CD8-positive, alpha-beta memory T cell (primary cell): Measurements from ENCODE around the gene CLSTN3. TPM values are rescaled to one million over a fixed set of nuclear protein-coding genes. Genes with fewer than 3 reads are reported as not detected.

Experiments used
- CTCF ChIA-PET: fragments of 350-600 bp; sonication (Branson Sonifier 250); formaldehyde crosslinking; loops from one replicate; lab custom pipeline; 2021; ENCODE audit warnings: antibody characterized with exemption; lab: Charles Lee
- POLR2A ChIA-PET: fragments of 350-600 bp; sonication (Branson Sonifier 250); formaldehyde crosslinking; loops from one replicate; lab custom pipeline; 2021; ENCODE audit warnings: antibody characterized with exemption; lab: Charles Lee
- DNase-seq, 5 donors: peaks; one replicate each; pipeline versions ENCODE4 v3.0.0 to v3.0.0-alpha.2; 2020 to 2022; ENCODE audit warnings: mixed read lengths in 1 of 5
- H3K27ac ChIP-seq: one replicate; pipeline ENCODE4 v1.7.0; 2013; ENCODE audit warnings: low read depth, mild to moderate bottlenecking, low read length, moderate library complexity
- H3K27me3 ChIP-seq: 2 replicates; pipeline ENCODE4 v1.7.0; 2013; ENCODE audit warnings: low read length, mild to moderate bottlenecking; ENCODE audit not compliant: insufficient read depth, poor library complexity, severe bottlenecking
- H3K36me3 ChIP-seq: 2 replicates; pipeline ENCODE4 v1.7.0; 2013; ENCODE audit warnings: mild to moderate bottlenecking, low read length, moderate library complexity; ENCODE audit not compliant: insufficient read depth
- H3K4me1 ChIP-seq: 2 replicates; pipeline ENCODE4 v1.7.0; 2013; ENCODE audit warnings: mild to moderate bottlenecking, low read length, moderate library complexity; ENCODE audit not compliant: insufficient read depth
- H3K4me3 ChIP-seq: 2 replicates; pipeline ENCODE4 v1.7.0; 2013; ENCODE audit warnings: mild to moderate bottlenecking, low read length
- H3K9me3 ChIP-seq: 2 replicates; pipeline ENCODE4 v1.7.0; 2013; ENCODE audit warnings: mild to moderate bottlenecking, low read length
- H3K27ac Mint-ChIP-seq, 8 donors: one replicate each; pipeline ENCODE4 v1.8.0; 2020 to 2021; ENCODE audit warnings: mixed read lengths in 8 of 8, mild to moderate bottlenecking in 6 of 8, inconsistent platforms in 3 of 8, moderate library complexity in 3 of 8
- H3K27me3 Mint-ChIP-seq, 2 donors: one replicate each; pipeline ENCODE4 v1.8.0; 2020 to 2021; ENCODE audit warnings: mixed read lengths in 2 of 2, mild to moderate bottlenecking in 1 of 2, moderate library complexity in 1 of 2
- H3K36me3 Mint-ChIP-seq, 3 donors: one replicate each; pipeline ENCODE4 v1.8.0; 2020 to 2021; ENCODE audit warnings: mixed read lengths in 3 of 3, inconsistent platforms in 1 of 3, mild to moderate bottlenecking in 1 of 3
- H3K4me1 Mint-ChIP-seq, 3 donors: one replicate each; pipeline ENCODE4 v1.8.0; 2020 to 2021; ENCODE audit warnings: mixed read lengths in 3 of 3, inconsistent platforms in 1 of 3, mild to moderate bottlenecking in 1 of 3
- H3K4me3 Mint-ChIP-seq, 7 donors: one replicate each; pipeline ENCODE4 v1.8.0; 2020 to 2021; ENCODE audit warnings: mixed read lengths in 7 of 7, mild to moderate bottlenecking in 6 of 7, moderate library complexity in 4 of 7, inconsistent platforms in 2 of 7
- H3K9me3 Mint-ChIP-seq, 5 donors: one replicate each; pipeline ENCODE4 v1.8.0; 2020 to 2022; ENCODE audit warnings: mixed read lengths in 5 of 5, mild to moderate bottlenecking in 3 of 5, moderate library complexity in 2 of 5, inconsistent platforms in 1 of 5
- polyA plus RNA-seq: library from polyadenylated mRNA; unstranded; fragments of 300-500 nt; fragmentation: Illumina TruSeq; gene quantifications from one replicate; pipeline ENCODE4 v1.2.3, GENCODE V29; 2021
- total RNA-seq, 2 experiments: library from RNA; stranded (reverse); gene quantifications; one replicate each; pipeline ENCODE4 v1.2.3, GENCODE V29; 2021

The CLSTN3 gene
- total and polyA plus RNA-seq, 3 experiments from 2014 or later: 7.7 to 17.7 (median 16.5) TPM

GRCh38 chr12:7206691-7207090 is 76.5 kb downstream of the CLSTN3 start:
- no peaks in the 10 kb centered on the region for H3K4me1 Mint-ChIP-seq
- DNase-seq: no peak
- H3K27ac Mint-ChIP-seq: no peak overlapping the region
- no peaks in the 10 kb centered on the region for H3K27me3 Mint-ChIP-seq
- CTCF ChIA-PET: no interaction called here
- no peak overlapping the region for H3K4me3 Mint-ChIP-seq
- Histone ChIP-seq H3K27ac (no peak overlapping the region), H3K4me3 (no peak overlapping the region), H3K4me1 (no peaks in the 10 kb centered on the region), H3K36me3 (peaks cover 35% of the 10 kb centered on the region), H3K27me3 (no peaks in the 10 kb centered on the region), H3K9me3 (no peaks in the 10 kb centered on the region)
- peaks cover 52 to 94% (median 68%) of the 10 kb centered on the region in 3 donors for H3K36me3 Mint-ChIP-seq
- H3K9me3 Mint-ChIP-seq: peaks cover 4 to 10% (median 5%) of the 10 kb centered on the region in 5 donors
- POLR2A ChIA-PET: no interaction called here

- no peaks in the 10 kb centered on the region for H3K9me3 ChIP-seq
- ChIA-PET CTCF (no interaction called here), POLR2A (no interaction called here)
- H3K27ac Mint-ChIP-seq: no peak overlapping the region
- no peaks in the 10 kb centered on the region for H3K4me1 Mint-ChIP-seq
- peaks cover 49 to 86% (median 64%) of the 10 kb centered on the region in 3 donors for H3K36me3 Mint-ChIP-seq
- no peak overlapping the region for H3K27ac ChIP-seq
- no peaks in the 10 kb centered on the region for H3K27me3 Mint-ChIP-seq
- peaks cover 25% of the 10 kb centered on the region for H3K36me3 ChIP-seq
- H3K4me3 Mint-ChIP-seq: no peak overlapping the region
- no peaks in the 10 kb centered on the region for H3K27me3 ChIP-seq
- H3K4me3 ChIP-seq: no peak overlapping the region
- peaks cover 4 to 15% (median 10%) of the 10 kb centered on the region in 5 donors for H3K9me3 Mint-ChIP-seq
- DNase-seq: no peak
- H3K4me1 ChIP-seq: no peaks in the 10 kb centered on the region
Measured at GRCh38 chr12:7207866-7208625, 77.9 kb downstream of the CLSTN3 start.

Other genes with a start within 250 kb of the CLSTN3 start
- gene LRRC23, start 225.5 kb upstream of the CLSTN3 start, total RNA-seq: 1 to 10 TPM; 4.9 to 5.0 TPM
- 5.0 TPM for gene LRRC23, start 225.5 kb upstream of the CLSTN3 start, polyA plus RNA-seq
- gene ENO2, start 215.8 kb upstream of the CLSTN3 start, total RNA-seq: 100 to 1,000 TPM; 125 to 131 TPM
- 36.4 TPM for gene ENO2, start 215.8 kb upstream of the CLSTN3 start, polyA plus RNA-seq
- 10 to 100 TPM; 54.8 to 60.4 TPM for gene ATN1, start 202.4 kb upstream of the CLSTN3 start, total RNA-seq
- gene ATN1, start 202.4 kb upstream of the CLSTN3 start, polyA plus RNA-seq: 0.62 TPM
- gene RNU7-1, start 186.6 kb upstream of the CLSTN3 start, total RNA-seq: not detected
- not detected for gene RNU7-1, start 186.6 kb upstream of the CLSTN3 start, polyA plus RNA-seq
- 100 to 1,000 TPM; 297 to 304 TPM for gene C12orf57, start 186.3 kb upstream of the CLSTN3 start, total RNA-seq
- gene C12orf57, start 186.3 kb upstream of the CLSTN3 start, polyA plus RNA-seq: 259 TPM
- 100 to 1,000 TPM; 456 to 460 TPM for gene PTPN6, start 179.0 kb upstream of the CLSTN3 start, total RNA-seq
- gene PTPN6, start 179.0 kb upstream of the CLSTN3 start, polyA plus RNA-seq: 379 TPM
- gene PHB2, start 159.7 kb upstream of the CLSTN3 start, total RNA-seq: 100 to 1,000 TPM; 499 to 503 TPM
- 116 TPM for gene PHB2, start 159.7 kb upstream of the CLSTN3 start, polyA plus RNA-seq
- 100 to 1,000 TPM; 158 to 161 TPM for gene EMG1, start 159.5 kb upstream of the CLSTN3 start, total RNA-seq
- 64.4 TPM for gene EMG1, start 159.5 kb upstream of the CLSTN3 start, polyA plus RNA-seq
- gene LPCAT3, start 111.9 kb upstream of the CLSTN3 start, total RNA-seq: 10 to 100 TPM; 20.4 to 22.1 TPM
- 25.5 TPM for gene LPCAT3, start 111.9 kb upstream of the CLSTN3 start, polyA plus RNA-seq
- under 1 TPM; 0.64 to 0.83 TPM for gene C1S, start 69.7 kb upstream of the CLSTN3 start, total RNA-seq
- not detected for gene C1S, start 69.7 kb upstream of the CLSTN3 start, polyA plus RNA-seq
- gene C1R, start 37.9 kb upstream of the CLSTN3 start, total RNA-seq: 1 to 10 TPM; 1.2 to 1.7 TPM
- gene C1R, start 37.9 kb upstream of the CLSTN3 start, polyA plus RNA-seq: 1.9 TPM
- gene C1RL, start 21.2 kb upstream of the CLSTN3 start, total RNA-seq: 10 to 100 TPM; 12.7 to 14.2 TPM
- 7.2 TPM for gene C1RL, start 21.2 kb upstream of the CLSTN3 start, polyA plus RNA-seq
- gene RBP5, start 1.5 kb upstream of the CLSTN3 start, total RNA-seq: under 1 TPM in 1 of 2 experiments, not detected in 1; 0.31 TPM
- not detected for gene RBP5, start 1.5 kb upstream of the CLSTN3 start, polyA plus RNA-seq
- gene PEX5, start 59.3 kb downstream of the CLSTN3 start, total RNA-seq: 10 to 100 TPM; 30.7 to 31.3 TPM
- 17.4 TPM for gene PEX5, start 59.3 kb downstream of the CLSTN3 start, polyA plus RNA-seq
- not detected for gene ACSM4, start 173.7 kb downstream of the CLSTN3 start, total RNA-seq
- gene ACSM4, start 173.7 kb downstream of the CLSTN3 start, polyA plus RNA-seq: not detected